GM21576 (cell line): ENCODE results near the gene OR10A6.

Experiments used
- ATAC-seq: cut with Tn5 transposase; IDR thresholded peaks from one replicate; pipeline ENCODE4 v1.9.1; 2021; ENCODE audit warnings: mild to moderate bottlenecking, moderate library complexity; ENCODE audit not compliant: unreplicated experiment

OR10A6 gene

DNA sequence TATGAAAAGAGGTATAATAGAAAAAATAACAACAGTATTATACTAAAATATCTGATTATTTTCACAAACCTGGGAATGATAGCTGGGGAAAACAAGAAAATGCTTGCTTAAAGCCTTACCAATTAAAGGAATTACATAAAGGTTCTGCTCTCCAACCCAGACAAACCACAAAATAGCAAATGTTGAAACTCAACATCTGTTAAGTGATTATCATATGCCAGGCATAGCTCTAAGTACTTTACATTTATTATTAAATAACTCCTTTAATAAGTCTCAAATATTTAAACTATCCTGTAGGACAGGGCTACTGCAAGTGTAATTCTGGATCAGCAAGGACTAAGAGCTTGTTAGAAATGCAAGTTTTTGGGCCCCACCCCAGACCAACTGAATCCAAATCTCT, 20.1 kb downstream of the OR10A6 start:
- ATAC-seq = no peak

DNA sequence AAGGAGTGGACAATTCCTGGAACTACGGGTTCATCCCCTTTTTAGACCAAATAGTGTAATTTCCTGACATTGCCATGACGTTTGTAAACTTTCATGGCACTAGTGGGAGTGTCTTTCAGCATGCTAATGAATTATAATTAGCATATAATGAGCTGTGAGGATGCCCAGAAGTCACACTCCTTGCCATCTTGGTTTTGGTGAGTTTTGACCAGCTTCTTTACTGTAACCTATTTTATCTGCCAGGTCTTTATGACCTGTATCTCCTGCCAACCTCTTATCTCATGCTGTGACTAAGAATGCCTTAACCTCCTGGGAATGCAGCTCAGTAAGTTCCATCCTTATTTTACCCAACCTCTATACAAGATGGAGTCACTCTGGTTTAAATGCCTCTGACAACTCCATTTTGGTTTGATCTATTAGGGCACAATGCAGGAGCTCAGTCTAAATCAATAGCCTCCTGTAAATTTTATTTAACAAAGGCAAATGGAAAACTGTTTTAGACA, 20.7 kb downstream of the OR10A6 start:
- ATAC-seq = no peak

DNA sequence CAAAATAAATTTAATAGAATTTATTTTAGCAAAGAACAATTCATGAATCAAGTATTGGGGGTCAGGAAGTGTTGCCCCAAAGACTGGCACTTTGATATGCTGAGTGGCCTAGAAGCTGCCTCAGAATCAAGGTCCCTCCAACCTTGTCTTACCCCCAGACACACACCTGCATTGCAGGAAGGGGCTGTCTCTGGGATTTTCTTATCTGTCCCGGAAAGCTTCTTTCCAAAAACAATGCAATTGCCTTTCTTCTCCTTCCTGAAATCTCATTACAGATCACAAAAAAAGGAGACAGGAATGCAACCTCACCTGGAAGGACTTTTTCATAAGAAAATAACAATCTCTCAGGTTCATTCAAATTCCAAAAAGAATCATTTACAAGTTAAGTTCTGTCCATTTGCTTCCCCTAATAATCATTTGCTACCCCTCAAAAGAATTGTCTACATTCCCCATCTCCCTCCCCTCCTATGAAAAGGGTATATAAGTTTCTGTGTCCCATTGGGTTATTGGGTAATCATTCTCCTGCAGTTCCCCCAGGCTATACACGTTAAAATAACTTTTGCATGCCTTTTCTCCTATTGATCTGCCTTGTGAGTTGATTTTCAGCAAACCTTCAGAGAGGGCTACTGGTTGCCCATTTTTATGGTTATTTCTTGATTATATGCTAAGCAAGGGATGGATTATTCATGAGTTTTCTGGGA, 21.3 kb downstream of the OR10A6 start:
- ATAC-seq = no peak

DNA sequence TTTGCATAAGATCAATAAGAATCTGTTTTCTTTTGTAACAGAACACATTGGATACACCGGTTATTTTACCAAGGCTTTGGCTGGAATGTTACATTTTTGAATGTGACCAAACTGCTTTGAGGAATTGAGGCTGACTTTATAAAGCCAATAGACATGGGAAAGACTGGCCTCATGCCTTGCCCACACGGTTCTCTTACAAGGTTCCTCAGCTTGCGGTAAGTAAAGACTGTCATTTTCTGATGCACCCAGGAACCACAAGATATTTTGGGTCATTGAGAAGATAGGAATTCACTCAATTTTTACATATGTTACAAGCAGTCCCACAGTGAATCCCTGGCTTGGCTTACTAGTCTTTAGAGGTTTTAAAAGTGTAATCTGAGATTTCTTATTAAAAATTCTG, 23.9 kb downstream of the OR10A6 start:
- ATAC-seq = no peak

DNA sequence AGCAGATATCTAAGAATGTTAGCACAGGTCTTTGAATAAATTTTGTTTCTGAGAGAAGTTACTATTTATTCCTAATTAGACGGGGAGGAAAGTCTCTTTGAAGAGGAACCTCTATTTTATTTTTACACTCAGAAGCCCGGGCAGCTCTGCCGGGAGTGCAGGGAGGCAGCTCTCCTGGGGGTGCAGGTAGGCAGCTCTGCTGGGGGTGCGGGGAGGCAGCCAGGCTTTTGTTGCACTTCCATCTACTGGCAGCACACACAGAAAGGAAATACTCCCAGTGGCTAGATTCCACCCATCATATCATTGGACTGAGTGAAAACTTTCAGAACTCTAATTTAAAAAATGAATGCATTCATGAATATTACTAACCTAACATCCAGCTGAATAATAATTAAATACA, 24.6 kb downstream of the OR10A6 start:
- ATAC-seq = no peak

DNA sequence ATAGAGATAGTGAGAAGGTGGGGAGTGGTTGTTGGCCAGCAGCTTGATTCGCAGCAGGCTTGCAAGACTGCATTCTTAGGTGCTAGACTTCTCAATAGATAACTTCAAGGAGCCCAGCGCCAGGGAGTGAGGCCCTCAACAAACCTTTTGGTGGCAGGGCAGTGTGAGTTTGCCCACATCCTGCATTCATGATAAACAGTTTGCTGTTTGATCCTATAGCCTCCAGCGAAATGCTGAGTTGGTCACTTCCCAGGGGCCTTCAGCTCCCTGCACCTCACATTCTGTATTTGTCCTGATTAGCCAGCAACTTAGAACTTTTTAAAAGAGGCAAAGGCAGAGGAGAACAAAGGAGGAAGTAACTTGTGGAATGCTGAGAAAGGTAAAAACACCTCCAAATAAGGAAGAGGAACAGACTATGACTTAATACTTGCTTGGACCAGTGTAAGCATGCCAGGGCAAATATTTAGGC, 25.1 kb downstream of the OR10A6 start:
- ATAC-seq = no peak

DNA sequence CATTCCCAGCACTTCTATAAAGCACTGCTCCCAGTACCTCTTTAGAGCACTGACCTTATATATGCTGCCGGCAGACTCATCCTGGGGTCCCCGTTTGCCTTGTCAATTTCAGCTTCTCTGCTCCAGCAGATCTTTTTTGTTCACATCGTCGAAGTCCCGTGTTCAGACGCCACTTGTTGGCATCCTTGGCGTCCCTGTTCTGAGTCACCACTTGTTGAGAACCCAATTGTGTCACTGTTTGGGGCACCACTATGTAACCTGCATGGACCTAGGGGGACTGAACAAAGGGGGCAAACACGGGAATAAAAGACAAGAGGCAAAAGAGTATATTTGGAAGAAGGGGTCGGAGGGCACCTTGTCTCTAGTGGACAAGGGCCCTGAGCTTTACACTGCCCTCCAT, 25.5 kb downstream of the OR10A6 start:
- ATAC-seq = no peak

DNA sequence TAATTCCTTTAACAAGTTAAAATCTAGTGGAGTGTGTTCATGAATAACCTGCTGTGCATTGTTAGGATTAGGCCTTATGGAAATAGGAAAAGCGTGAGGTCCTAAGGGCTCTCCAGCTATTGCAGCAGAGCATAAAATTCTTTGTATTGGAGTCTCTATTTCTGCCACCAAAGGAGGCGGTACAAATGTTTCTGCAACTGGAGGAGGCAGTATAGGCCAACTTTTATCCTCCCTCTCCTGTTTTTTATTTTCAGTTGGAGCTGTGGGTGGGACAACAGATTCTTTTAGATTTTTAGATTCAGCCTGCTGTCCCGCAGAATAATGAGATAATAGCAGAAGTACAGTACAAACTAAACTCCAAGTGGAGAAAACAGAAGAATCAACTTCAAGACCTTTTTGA, 26.2 kb downstream of the OR10A6 start:
- no peak for ATAC-seq

DNA sequence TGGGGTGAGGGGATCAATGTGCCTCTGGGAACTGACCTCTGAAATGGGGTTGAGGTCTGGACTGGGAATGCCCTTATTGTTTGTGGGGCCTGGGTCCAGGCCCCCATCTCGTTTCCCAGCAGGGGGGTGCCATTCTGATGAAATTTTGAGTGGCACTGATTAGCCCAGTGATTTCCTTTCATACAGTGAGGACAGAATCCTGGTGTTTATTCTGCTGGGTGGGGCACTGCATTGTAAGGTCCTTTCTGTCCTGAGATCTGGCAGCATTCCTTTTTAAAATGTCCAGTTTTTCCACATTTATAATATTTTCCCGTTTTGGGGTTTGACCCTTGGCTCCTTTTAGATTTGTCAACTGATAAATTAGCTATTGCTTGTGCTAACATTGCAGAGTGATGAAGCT, 27.1 kb downstream of the OR10A6 start:
- ATAC-seq = no peak

DNA sequence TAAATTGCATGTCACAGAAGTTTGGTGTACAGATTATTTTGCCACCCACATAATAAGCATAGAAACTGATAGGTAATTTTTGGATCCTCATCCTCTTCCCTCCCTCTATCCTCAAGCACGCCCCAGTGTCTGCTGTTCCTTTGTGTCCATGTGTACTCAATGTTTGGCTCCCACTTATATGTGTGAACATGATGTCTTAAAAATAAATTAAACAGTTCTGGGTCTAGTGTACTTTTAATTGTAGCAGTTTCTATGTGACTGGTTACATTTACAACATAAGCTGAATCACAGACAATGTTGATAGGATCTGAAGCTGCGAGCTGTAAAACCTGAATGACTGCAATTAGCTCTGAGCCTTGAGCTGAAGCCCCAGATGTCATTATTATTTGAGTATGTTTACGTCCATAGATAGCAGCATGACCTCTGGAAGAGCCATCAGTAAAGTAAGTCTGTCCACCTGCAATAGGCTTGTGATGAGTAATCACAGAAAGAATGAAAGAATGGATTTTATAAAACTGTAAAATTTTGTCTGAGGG, 29.7 kb downstream of the OR10A6 start:
- no peak for ATAC-seq

DNA sequence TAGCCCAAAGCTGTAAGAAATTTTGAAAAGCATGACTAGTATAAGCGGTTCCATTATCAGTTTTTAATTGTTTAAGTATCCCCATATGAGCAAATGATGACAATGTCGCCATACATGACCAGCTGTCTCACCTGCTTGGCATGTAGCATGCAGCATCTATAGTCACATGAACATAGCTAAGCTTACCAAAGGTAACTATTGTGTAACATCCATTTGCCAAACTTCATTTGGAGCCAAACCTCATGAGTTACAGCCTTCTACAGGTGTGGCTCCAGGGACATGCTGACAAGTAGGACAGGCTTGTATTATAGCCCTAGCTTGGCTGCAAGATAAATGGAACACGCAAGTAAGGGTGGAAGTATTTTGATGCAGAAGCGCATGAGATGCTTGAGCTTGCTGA, 30.4 kb downstream of the OR10A6 start:
- ATAC-seq = no peak

DNA sequence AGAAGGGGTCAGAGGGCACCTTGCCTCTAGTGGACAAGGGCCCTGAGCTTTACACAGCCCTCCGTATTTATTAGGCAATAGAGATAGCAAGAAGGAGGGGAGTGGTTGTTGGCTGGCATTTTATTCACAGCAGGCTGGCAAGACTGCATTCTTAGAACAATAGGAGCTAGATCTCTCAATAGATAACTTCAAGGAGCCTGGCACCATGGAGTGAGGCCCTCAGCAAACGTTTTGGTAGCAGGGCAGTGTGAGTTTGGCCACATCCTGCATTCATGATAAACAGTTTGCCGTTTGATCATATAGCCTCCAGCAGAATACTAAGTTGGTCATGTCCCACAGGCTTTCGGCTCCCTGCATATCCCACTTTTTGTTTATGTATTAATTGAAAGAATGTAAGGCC, 31.6 kb downstream of the OR10A6 start:
- no peak for ATAC-seq

DNA sequence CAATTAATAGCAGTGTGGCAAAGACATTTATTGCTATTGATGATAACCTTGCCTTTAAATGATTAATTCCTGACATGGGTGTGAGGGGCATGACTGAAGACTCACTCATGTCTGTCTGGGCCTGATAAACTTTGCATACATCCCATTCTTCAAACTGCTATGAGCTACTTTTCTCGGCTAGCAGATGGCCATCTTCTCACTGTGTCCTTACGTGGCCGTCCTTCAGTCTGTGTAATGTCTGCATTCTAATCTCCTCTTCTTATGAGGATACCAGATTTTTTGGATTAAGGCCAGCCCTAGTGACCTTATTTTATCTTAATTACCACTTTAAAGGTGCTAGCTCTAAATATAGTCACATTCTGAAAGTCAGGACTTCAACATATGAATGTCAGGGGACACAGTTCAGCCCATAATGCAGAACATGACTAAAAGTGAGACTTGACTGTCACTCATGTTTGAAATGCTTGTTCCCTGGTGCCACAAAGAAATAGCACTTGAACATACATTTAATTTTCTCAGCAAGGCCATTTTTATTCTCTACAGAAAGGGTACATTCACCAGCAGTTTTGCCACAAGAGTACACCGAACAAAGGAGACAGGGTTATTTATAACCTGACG, 32.3 kb downstream of the OR10A6 start:
- ATAC-seq = no peak

DNA sequence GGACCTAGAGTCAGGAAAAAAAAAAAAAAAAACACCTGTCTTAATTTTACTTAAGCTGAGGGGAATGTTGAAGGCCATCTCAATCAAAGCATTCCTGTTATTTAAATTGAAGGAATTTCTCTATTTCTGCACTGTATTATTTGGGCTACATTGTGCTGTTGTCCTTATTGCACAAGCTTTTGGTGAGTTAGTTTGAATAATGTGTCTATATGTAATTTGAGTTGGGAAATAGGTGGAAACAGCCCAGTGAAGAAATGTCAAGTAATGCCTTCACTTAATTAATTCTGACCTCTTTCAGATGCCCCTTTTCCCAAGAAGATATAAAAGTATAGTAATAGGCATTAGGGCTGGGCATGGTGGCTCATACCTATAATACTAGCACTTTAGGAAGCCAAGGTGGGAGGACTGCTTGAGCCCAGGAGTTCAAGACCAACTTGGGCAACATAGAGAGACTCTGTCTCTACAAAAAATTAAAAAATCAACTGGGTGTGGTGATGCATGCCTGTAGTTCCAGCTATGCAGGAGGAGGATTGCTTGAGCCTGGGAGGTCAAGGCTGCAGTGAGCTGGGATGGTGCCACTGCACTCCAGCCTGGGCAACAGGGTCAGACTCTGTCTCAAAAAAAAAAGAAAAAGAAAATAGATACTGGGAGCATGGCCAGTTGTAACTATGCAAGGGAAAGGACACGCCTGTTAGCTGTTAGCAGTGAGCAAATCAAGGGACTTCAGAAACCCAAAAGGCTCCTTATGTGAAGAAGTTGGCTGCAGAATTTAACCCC, 34.9 kb downstream of the OR10A6 start:
- no peak for ATAC-seq

DNA sequence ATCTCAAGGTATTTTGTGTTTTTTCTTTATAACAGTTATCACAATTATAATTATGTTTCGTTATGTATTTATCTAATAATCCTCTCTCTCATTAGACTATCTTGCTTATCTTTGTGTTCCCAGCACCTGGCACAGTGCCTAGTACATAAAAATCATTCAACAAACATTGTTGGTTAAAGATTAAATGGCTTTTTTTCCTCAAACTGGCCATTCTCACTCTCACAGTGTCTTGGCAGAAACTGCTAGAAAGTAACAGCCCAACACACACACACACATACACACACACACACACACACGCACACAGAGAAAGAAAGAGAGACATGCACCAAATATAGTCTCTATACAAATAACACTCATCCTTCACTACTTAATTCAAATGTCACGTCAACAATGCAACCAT, 36.8 kb downstream of the OR10A6 start:
- ATAC-seq = no peak

DNA sequence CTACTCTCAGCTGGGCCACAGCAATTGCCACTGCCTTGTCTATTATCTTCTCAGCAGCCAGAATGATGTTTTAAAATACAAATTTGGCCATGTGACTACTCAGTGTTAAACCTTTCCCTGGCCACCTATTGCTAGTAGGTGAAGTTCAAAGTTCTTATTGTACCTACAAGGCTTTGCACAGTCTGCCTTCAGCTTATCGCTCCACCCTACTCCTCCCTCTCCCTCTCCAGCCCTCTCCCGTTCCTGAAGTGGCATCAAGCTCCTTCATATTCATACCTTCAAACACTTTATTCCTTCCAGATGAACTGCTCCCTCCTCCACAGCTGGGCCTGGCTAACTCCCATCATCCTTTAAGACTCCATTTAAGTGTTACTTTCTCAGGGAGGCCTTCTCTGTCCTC, 37.3 kb downstream of the OR10A6 start:
- ATAC-seq = no peak

DNA sequence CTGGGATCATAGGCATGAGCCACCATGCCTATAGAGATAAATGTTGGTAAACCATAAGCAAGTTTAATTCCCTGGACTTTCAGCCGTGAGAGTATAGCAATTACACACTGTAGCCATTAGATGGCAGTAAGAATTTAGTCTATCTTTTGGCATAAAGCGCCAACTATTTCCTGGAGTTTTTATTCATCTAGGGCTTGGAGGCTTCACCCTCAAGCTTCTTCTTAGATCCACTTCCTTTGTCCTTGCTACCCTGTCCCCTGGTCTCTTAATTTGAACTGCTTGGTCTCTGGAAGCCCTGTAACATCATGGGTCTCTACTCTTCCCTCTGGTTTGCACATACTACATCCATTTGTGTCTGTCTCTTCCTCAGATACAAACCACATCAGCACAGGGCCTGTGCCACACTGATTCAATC, 38.2 kb downstream of the OR10A6 start:
- ATAC-seq = peak; percentile 66

DNA sequence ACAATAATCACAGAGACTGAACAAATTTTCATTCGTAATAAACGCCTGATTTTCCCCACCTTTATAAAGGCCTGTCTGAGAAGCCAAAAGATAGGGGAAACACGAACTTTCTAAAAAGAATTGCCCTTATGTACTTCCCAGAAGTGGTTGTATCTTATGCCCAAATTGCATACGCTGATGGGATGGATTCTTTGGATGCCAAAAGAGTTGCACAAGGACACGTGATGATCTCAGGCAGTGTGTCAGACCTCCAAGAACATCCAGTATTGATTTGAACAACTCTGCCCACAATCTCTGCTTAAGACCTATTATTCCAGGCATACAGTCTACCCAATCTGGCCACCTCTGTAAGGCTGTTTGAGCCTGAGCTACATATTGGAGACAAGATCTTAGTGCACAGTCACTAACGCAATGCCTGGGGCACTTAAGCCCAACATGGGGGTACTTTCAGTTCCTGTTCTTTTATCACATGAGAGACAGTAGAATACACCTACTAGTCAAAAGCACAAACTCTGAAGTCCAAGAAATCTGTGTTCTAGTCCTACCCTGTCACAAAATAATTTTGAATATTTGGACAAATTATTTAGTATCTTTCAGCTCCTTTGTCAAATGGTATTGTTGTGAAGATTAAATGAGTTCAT, 38.9 kb downstream of the OR10A6 start:
- ATAC-seq = peak; percentile 57

DNA sequence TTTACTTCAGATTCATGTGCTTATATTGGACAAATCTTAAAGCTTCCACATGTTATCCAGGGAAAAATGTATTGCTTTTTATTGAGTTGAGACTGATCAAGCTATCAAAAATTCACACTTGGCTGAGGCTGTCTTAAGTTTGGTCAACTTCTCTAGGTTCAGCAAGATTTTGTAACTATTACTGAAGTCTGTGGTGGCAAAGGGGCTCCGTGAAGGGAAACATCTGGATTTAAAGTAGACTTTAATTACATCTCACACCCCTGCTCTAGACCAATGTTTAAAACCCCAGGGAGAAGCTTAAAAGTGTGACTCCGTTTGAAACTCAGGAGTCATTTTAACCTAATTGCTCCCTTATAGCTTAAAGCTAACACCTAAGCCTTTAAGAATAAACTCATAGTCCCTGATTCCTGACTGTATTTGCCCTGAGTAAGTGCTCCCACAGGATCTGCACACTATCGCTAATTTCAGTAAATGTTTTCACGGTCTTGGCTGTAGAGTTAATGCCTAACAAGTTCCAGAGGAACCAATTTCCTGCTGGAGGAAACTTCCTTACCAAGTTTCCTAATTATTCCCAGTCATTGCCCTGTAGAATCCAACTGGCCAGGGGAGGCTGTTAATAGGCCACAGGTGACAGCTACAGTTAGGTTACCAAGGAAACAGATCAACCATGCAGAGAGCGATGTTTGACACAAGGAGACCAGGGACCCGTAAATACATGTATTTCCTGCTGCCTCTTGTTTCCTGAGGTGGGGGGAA, 40.5 kb downstream of the OR10A6 start:
- no peak for ATAC-seq

DNA sequence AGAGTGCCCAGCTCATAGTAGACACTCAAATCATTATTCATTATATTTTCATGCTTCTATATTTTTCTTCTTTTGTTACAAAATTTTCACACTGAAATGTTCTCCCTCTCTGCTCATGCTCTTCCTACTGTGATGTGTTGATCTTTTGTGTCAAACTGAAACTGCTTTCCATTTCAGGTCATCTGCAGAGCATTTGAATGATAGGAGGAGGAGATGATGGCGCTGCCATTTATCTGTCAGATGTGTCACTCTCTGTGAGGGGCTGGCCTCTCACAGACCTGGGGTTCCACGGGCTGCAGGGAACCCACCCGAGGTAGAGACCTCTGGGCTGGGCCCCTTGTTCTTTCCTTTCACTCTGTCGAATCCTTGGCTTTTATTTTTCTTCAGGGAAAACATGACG, 41.1 kb downstream of the OR10A6 start:
- ATAC-seq = no peak
